GM19372 (cell line): Measurements from ENCODE around the gene CACNA2D1.
"Not testable (repeated sequence)": the region's sequence is repeated elsewhere in the genome, so short reads cannot be mapped to it uniquely, and the experiment has no call there.

ENCODE experiments used
- ATAC-seq: cut with Tn5 transposase; IDR thresholded peaks from one replicate; pipeline ENCODE4 v1.9.1; 2021; ENCODE audit warnings: mild to moderate bottlenecking, low read depth, moderate library complexity; ENCODE audit not compliant: unreplicated experiment

CACNA2D1 gene

DNA sequence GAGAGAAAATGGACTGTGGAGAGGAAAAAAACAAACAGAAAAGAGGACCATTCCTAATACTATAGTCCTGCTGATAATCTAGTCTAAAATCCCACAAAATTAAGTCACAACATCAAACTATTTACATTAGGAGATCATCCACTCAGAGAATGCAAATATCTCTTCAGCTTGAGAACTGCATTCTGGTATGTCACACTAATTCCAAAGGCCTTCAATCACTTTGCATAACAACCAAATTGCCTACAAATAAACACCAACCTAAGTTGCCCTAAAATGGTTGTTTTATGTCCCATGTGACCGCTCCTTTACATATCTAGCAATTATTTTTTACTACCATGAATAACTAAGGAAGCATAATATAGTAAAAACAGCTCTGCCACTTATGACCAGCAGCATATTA, 264.3 kb downstream of the CACNA2D1 start:
- no peak for ATAC-seq

DNA sequence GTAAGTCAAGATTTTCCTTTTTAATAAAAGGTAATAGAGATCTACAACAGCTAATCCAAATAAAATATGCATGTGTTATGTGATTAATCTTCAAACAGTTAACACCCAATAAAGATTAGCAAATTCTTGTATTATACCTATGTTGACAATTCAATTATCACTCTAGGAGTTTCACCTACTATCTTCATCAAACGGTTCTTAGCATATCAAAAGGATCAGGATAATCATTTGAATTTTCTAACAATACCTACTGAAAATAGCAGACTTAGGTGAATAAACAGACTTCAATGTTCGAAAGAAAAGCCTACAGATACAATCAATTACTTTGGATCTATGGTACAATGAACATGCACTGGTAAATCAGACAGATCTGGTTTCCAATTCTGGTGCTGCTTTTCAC, 268.3 kb downstream of the CACNA2D1 start:
- no peak for ATAC-seq

DNA sequence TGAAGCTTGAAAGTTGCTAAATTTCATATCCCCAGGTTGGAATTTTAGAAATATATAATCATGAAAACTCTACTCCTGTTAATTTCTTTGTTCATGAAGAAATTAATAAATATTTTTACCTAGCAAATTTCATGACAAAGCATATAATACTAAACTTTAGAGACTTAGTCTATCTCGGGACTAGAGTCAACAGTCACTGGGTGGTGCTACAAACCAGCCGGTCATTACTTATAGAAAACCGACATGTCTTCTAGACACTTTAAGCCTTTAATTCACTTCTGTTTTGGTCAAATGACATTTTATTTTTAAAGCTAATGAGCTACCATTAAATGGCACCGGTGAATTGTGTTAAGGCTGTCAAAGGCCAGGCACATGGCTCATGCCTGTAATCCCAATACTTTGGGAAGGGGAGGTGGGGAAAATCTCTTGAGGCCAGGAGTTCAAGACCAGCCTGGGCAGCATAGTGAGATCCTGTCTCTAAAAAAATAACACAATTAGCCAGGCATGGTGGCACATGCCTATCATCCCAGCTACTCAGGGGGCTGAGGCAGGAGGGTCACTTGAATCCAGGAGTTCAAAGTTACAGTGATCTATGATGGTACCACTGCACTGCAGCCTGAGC, 270.1 kb downstream of the CACNA2D1 start:
- ATAC-seq, result no peak

DNA sequence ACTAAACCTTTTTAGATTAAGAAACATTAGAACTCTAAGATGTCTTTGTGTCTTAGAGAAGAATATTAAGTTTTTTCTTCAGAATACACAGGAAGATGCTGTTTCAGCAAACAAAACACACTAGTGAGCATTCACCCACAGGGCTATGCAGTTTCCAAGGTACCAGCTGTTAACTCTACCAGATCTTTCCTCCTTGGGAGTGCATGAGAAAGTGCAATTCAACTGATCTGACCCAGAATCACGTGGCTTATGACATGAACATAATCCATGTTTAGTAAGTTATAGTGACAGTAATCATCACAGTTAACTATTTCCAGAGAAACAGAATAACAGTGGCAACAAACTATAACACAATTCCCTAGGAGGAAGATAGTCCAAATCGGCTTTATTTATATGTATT, 270.7 kb downstream of the CACNA2D1 start:
- no peak for ATAC-seq

DNA sequence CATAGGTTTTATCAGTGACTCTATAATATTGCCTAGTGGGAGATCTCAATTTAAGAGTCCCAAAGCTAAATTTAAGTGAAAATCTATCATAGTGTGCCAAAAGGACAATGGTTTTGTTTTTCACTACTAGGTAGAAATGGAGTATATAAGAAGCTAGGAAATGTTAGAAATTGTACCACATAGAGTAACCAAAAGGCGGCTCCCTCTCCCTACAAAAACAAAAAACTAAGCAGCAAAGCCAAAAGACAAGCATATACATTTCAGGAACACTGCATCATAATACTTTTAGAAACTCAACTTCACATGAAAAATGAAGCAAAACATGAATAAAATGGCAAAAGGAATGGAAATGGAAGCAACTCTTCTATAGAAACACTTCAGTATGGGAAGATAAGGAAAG, 271.6 kb downstream of the CACNA2D1 start:
- ATAC-seq, result no peak

DNA sequence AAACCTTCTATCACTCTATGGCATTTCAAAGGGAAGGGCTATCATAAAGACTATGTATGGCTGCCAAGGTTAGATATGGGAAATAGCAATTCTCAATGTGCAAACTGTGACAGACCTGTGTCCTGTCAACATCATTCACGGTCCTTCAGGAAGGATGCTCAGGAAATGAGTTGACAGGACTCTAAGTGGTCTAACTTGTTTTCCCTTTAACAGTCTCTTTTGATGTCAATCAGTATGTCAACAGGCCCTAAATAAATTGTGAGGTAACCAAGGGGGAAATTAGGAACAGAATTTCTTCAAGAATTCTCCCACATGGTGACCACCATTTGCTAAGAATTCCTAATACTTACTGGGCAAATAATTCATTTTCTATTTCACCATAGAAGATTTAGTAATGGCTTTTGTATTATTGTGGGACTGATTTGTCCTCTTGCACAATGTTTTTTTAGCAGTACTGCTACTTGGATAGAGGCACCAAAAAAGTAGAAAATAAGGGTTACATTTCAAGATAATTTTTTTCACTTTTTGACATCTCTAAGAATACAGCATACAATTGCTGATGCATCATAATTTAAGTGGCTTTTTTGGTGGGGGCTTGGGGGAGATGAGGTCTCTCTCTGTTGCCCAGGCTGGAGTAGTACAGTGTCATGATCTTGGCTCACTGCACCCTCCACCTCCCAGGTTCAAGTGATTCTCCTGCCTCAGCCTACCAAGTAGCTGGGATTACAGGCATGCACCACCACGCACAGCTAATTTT, 275.8 kb downstream of the CACNA2D1 start:
- no peak for ATAC-seq

DNA sequence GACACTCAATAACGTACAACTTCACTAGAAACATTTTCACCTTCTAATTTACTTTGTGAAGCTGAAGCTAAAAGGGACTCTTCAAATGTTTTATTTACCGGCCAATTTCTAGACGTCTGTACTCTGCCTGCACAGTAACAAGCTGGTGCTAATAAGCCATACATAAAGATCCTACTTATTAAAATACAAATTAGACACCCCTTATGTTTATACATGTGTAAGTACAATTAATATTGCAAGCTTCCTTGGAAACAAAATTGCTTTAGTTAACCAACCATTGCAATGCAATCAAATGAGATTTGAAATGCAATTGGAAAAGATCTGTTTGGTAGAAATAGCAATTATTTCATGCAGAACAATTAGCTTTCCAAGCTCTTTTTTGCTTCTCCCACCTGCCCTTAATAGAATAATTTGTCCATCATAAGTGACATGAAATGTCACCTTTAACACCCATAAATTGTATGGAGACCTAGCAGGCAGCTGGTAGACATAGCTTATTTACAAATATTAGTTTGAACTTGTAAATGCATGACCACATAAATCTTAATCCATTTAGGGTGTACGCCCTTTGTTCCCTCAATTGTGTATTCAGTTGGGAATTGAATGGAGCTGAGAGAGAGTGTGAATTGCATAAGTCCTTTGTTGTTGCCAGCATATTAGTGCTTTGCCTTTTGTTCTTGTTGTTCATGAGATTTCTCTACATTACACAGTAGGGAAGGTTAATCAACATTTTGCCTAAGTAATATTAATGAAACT, 277.1 kb downstream of the CACNA2D1 start:
- no peak for ATAC-seq

DNA sequence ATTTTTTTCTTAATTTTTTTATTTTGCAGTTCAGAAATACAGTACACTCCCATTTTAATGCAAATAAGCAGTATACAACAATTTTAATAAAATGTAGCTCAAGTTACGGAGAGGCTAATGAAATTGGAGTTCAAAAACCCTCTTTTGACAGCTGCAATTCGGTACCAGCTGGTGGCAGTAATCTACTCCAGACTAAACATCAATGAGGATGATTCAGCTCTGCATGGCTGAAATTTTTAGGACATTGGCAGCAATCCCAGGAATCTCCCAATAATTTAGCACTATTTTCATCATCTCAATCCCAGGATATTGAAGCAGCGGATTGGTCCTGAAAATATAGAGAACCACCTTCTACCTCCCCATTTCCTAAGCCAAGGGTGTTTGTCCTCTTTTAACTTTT, 278.8 kb downstream of the CACNA2D1 start:
- no peak for ATAC-seq

DNA sequence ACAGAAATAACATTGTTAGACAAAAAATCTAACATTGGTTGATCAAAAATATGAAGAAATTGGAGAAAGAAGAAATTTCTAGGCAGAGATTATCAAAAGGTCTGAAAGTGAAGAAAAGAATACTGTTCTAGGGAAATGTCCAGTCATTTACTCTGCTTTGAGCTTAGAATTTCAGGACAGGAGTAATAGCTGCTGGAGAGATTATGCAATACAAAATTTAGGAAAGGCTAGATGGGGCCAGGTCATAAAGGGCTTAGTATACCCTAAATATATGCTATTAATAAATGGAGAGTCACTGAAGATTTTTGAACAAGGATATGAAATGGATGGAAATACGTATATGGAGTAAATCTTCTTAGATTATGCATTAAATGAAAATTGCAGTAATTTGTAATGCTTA, 279.2 kb downstream of the CACNA2D1 start:
- ATAC-seq, result no peak

DNA sequence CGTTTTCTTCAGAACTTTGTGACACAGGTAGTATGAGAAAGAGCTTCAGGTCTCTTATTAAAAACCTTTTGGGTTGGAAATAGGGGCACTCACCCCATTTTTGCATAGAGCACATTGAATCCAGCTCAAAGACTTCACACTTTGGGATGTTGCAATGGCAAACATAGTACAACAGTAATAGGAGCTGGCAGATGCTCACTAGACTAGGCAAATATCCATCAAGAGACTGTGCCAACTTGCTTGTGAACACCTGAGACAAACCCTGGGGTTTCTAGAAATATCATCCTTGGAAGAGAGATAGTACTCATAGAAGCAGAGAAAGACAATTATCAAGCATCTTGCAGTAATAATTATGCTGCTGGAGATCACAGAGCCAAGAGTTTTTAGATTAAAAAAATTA, 280.0 kb downstream of the CACNA2D1 start:
- no peak for ATAC-seq

DNA sequence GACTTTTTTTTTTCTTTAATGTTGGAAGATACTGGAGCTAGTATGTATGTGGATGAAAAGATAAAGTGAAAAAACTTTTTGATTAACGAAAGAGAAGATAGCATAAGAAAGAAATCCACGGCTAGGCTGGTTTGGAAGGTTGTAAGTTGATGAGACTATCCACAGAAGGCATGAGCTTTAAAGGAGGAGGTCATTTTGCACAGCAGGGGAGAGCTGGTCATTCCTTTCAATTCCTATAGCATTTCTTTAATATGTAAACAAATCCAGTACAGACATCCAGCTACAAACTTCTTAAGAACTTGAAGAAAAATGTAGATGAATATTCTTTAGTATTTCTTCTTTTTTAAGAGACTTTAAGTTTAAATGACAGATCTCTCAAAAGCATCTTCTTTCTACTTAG, 281.3 kb downstream of the CACNA2D1 start:
- no peak for ATAC-seq

DNA sequence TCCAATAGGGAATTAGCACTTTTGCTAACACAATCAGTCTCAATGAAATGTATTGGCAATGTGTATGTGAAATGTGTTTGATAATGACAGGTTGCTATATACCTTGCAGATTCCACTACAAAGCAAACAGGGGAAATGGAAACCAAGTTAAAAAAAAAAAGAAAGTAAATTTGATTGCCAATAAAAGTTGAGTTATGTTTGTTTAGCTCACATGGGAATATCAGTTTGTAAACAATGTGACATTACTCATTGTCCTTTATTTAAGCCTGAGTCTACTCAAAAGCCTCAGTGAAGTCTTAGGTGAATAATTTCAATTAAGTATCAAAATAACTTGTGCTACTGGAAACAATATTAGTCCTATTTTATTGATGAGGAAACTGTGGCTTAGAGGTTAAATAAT, 285.2 kb downstream of the CACNA2D1 start:
- no peak for ATAC-seq

DNA sequence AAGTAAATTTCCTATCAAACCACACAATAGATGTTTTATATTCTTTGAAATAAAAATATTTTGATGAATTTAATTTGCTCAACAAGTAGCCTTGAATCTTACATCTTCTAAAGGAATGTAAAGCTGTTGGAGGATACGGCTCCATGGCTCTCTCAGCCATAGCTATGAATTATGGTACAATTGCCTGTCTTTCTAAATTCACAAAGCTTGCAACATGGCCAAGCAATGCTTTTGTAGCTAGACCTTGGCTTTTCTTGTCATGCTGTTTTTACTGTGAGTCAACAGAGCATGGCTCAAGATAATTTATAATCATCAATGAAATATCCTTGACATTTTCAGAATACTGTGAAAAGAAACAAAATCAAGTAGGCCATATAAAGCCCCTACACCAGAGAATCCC, 286.7 kb downstream of the CACNA2D1 start:
- ATAC-seq, result no peak

DNA sequence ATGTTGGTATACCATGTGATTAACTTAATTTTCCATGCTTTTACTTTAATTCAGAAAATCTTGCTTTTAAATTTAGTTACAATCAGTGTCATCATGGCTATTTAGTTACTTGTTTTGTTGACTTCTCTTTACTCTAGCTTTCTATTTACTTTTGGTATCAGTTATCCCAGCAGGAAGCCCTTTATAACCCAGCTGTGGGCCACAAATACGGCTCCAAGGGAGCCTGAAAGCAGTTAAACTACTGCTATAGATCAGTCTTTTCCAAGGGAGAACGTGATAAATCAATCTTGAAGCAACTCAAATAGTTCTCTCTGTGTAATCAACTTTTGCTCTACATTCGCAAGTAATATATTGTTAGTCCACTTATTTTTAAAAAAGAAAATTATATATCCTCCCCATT, 287.4 kb downstream of the CACNA2D1 start:
- ATAC-seq, result no peak

DNA sequence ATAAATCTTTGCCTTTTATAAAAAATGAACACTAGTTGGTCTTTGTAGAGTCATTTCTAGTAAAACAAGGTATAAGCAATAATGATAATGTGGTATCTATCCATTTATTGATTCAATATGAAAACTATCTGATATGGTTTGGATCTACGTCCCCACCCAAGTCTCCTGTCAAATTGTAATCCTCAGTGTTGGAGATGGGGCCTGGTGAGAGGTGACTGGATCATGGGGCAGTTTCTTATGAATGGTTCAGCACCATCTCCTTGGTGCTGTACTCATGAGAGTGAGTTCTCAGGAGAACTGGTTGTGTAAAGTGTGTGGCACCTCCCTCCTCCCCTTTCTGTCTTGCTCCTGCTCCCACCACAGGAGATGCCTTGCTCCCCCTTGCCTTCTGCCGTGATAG, 288.8 kb downstream of the CACNA2D1 start:
- ATAC-seq, result no peak

DNA sequence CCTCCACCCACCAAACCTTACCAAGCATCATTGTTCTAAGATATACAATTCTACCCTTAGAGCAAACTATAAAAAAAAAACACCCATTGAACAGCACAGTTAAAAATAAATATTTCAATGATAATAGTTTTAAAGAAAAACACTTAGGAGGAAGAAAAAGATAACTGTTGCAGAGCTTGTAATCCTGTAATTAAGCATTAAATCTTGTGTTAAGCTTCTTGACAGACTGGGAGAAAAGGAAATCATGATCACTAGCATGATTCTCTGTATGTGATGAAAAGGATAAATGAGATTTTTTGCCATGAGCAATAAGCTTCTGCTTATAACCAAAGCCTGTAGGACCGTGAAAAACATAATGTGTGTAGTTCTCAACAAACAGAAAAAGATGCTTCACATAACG, 289.8 kb downstream of the CACNA2D1 start:
- ATAC-seq, result no peak

DNA sequence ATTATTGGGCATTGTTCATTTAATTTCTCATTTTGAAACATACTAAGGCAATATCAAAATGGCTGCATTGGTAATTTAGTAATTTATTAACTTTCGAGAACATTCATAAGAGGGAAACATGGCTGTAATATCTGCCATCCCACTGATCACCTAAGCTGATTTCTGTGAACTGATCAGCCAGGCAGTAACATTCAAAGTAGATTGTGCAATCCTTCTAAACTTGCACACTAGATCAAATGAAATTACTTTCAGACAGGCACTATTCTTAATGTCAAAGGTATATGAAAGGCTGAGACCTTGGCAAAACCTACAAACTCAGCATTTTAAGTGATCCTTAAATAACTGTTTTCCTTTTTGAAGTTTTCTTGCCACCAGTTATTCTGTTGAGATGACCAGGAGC, 290.7 kb downstream of the CACNA2D1 start:
- no peak for ATAC-seq

DNA sequence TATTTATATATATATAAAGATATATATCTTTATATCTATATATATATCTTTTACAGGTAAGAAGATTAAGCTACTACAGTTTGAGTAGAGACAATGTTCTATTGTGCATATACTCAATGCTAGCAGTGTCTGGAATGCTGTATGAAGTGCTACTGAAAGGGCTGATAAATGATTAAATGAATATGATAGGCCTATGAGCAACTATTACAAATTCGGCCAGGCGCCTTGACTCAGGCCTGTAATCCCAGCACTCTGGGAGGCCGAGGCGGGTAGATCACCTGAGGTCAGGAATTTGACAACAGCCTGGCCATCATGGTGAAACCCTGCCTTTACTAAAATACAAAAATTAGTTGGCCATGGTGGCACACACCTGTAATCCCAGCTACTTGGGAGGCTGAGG, 297.1 kb downstream of the CACNA2D1 start:
- ATAC-seq, result no peak

DNA sequence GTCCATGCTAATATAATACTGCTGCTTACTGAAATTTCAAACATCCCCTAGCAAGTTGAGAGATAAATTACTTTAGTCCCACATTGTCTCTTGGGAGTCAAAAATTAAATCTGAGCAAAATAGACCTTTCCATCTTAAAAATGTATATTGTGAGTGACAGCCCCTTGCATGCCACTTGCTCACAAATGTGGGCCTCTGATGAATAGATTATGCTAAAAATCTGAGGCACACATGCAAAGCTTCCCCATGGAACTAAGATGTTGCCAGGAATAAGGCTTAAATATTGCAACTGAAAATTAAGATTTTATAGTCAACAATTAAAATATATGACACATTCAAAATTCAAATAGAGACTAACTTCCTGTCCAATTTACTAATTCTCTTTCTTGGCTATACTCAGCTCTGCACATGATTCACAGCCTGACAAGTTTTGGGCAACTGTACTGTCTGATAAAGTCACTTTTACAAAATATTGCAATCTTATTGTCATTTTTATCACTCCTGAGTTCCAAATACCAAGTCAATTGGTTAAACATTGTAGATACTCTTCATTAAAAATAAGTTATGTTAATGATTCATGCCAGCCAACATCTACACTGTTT, 301.2 kb downstream of the CACNA2D1 start:
- ATAC-seq, result no peak

DNA sequence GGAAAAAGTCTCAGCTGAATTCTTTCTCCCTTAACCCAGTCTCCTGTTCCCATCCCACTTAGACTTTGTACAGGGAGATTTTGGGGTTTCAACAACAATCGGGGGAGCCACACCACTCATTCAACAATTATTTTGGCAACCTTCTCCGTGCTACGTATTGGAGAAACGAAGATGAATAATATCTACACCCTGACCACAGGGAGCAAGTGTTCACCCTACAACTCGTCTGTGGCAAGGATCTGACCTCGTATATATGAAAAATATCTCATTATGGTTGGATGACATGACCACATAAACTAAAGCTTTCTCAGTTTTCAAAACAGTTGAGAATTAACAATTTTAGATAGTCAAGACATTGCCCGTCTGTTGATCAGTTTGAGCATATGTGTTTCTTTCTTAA, 302.1 kb downstream of the CACNA2D1 start:
- ATAC-seq, result no peak

DNA sequence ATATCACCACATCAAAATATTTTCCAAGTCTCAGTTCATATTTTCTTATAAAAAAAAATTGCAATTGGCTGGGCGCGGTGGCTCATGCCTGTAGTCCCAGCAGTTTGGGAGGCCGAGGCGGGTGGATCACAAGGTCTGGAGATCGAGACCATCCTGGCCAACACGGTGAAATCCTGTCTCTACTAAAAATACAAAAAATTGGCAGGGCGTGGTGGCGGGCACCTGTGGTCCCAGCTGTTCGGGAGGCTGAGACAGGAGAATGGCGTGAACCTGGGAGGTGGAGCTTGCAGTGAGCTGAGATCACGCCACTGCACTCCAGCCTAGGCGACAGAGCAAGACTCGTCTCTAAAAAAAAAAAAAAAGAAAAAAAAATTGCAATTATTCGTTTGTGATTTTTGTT, 303.0 kb downstream of the CACNA2D1 start:
- ATAC-seq, result not testable (repeated sequence)
